NB4 (cell line): ENCODE measurements around the gene VAV2.

Source experiments
- DNase-seq: peaks from one replicate; pipeline ENCODE4 v3.0.0; 2010; ENCODE audit warnings: low read depth
- H3K4me3 ChIP-seq: one replicate; pipeline ENCODE4 v1.5.1; 2011; ENCODE audit warnings: mild to moderate bottlenecking, low read depth, low read length, moderate library complexity
- MYC ChIP-seq: IDR thresholded peaks from 2 replicates; pipeline ENCODE4 v1.6.1; 2011; ENCODE audit warnings: low read depth, low read length
- POLR2A ChIP-seq: IDR thresholded peaks from 2 replicates; pipeline ENCODE4 v1.6.1; 2011; ENCODE audit warnings: mild to moderate bottlenecking; ENCODE audit not compliant: insufficient read length; ENCODE audit errors: extremely low read depth
- TF ChIP-seq, protein P1 (sequence below): IDR thresholded peaks from one replicate; pipeline ENCODE4 v1.5.1; 2012; ENCODE audit warnings: low read depth, low read length
- TF ChIP-seq, protein P2 (sequence below): IDR thresholded peaks from 2 replicates; pipeline ENCODE4 v1.6.1; 2011; ENCODE audit warnings: low read depth, low read length

VAV2 gene

DNA sequence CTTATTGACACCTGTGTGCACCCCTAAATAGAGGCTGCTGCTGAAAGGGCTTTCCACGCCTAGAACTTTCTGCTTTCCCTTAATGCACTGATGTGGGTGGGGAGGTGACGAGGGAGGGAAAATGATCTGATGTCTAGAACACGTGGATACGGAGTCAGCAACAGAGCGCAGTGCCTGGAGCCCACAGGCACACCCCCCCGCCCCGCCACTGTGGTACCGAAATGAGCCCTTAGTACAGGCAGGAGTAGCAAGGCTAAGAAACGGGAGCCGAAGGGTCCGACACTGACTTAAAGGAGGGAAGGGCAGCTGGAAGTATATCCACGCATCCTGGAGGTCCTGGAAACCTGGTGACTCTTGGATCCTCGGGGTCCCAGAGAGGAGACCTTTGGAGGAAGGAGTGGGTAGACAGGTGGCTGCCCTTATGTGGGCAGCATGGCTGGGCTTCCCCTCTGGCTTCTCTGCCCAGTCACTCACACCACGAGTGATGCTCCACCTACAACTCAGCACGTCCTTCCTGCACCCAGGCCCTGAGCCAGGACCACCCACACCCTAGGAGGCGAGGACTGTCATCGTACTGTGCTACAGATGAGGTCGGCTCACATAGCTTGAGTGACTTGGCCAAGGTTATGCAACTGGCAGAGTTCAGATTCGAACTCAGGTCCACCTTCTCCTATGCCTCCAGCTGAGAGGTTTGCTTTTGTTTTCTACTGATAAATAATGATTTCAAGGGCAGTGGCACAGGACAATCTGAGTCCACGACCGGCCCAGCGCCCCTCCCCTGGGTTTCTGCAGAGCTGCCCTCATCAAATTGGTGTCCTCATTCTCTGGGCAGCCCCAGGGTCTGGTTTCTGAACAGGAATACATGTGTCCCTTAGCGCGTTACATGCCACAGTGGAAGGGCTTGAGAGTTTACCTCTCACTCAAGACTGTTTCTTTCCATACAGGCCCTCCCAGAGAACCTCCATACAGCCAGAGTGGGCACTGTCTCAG, 4.7 kb upstream of the VAV2 start:
- TF ChIP-seq, protein P1, sequence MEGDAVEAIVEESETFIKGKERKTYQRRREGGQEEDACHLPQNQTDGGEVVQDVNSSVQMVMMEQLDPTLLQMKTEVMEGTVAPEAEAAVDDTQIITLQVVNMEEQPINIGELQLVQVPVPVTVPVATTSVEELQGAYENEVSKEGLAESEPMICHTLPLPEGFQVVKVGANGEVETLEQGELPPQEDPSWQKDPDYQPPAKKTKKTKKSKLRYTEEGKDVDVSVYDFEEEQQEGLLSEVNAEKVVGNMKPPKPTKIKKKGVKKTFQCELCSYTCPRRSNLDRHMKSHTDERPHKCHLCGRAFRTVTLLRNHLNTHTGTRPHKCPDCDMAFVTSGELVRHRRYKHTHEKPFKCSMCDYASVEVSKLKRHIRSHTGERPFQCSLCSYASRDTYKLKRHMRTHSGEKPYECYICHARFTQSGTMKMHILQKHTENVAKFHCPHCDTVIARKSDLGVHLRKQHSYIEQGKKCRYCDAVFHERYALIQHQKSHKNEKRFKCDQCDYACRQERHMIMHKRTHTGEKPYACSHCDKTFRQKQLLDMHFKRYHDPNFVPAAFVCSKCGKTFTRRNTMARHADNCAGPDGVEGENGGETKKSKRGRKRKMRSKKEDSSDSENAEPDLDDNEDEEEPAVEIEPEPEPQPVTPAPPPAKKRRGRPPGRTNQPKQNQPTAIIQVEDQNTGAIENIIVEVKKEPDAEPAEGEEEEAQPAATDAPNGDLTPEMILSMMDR, result no peak
- TF ChIP-seq POLR2A (no peak), MYC (no peak)
- TF ChIP-seq, protein P2, sequence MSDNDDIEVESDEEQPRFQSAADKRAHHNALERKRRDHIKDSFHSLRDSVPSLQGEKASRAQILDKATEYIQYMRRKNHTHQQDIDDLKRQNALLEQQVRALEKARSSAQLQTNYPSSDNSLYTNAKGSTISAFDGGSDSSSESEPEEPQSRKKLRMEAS, result no peak
- no peak for DNase-seq
- no peak overlapping the region for H3K4me3 ChIP-seq

GRCh38 chr9:133995012-133995896, 3.1 kb upstream of the VAV2 start:
- H3K4me3 ChIP-seq, result no peak overlapping the region
- TF ChIP-seq, protein P1, result peak; percentile 26
- TF ChIP-seq, protein P2, result no peak
- DNase-seq, result peak; percentile 33

DNA sequence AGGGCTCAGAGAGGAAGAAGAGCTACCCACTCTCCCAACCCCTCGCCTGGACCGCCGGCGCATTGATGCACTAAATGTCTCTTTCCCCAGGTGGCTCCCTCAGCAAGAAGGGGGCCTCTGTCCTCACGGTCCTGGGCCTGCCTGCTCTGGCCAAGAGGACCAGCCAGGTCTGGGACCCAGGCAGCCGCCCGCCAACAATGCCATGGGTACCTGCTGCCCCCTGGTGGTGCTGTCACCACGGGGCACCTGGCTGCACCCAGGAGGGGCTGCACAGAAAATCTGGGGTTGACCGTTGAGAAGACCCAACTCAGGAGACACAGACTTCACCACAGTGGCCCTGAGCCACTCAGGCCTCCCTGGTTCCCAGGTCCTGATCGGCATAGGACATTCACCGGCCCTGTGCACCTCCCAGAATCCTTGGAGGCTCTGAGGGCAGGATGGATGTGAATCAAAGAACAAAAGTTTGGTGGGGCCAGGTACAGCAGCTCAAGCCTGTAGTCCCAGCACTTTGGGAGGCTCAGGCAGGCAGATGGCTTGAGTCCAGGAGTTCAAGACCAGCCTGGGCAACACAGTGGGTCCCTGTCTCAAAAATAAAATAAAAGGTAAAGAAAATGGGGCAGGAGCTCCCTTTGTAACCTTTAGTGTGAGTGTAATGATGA, 2.4 kb upstream of the VAV2 start:
- TF ChIP-seq, protein P2, result peak; percentile 81
- TF ChIP-seq POLR2A (no peak), MYC (peak; percentile 49; the same call in 1 of the 2 replicates)
- TF ChIP-seq, protein P1, result peak; percentile 85
- peak; percentile 73 for DNase-seq
- H3K4me3 ChIP-seq, result no peak overlapping the region

GRCh38 chr9:133993635-133994253, 1.6 kb upstream of the VAV2 start:
- no peak for DNase-seq
- TF ChIP-seq MYC (no peak), POLR2A (no peak)
- TF ChIP-seq, protein P1, result no peak

More at GRCh38 chr9:133993635-133994253, 1.6 kb upstream of the VAV2 start:
- H3K4me3 ChIP-seq, result no peak overlapping the region
